SU-DHL-6 (cell line): Measurements from ENCODE around the gene PRRC2C.

ENCODE experiments used
- H2AFZ ChIP-seq: fragments of 200-600 bp; sonication (generic); 2 replicates; pipeline ENCODE4 v1.6.1; 2014; ENCODE audit warnings: low read depth, mild to moderate bottlenecking, moderate library complexity, mixed read lengths, antibody characterized with exemption, low read length; ENCODE audit not compliant: severe bottlenecking
- H3F3A ChIP-seq: fragments of 200-600 bp; shearing (Covaris generic); 2 replicates; pipeline ENCODE4 v1.6.0; 2016; ENCODE audit warnings: antibody characterized with exemption, mild to moderate bottlenecking; ENCODE audit not compliant: insufficient read depth
- H3K27ac ChIP-seq: fragments of 200-600 bp; sonication (generic); 2 replicates; pipeline ENCODE4 v1.5.1; 2016; ENCODE audit warnings: low read depth, mild to moderate bottlenecking, low read length, moderate library complexity, mixed read lengths
- H3K27me3 ChIP-seq: fragments of 200-600 bp; sonication (generic), shearing (Covaris generic); 2 replicates; pipeline ENCODE4 v1.6.0; 2014; ENCODE audit warnings: mild to moderate bottlenecking, low read length
- H3K36me3 ChIP-seq: fragments of 200-600 bp; sonication (generic); 2 replicates; pipeline ENCODE4 v1.6.1; 2014; ENCODE audit warnings: mild to moderate bottlenecking, low read length, mixed read lengths
- H3K4me2 ChIP-seq: fragments of 300-600, 200-600 bp; shearing (Covaris generic), sonication (generic); 2 replicates; pipeline ENCODE4 v1.6.0; 2014; ENCODE audit warnings: low read length, low read depth, mild to moderate bottlenecking; ENCODE audit not compliant: poor library complexity, severe bottlenecking
- H3K4me3 ChIP-seq: fragments of 200-600 bp; sonication (generic); 2 replicates; pipeline ENCODE4 v1.5.1; 2014; ENCODE audit warnings: antibody characterized with exemption, low read length, mild to moderate bottlenecking, mixed read lengths; ENCODE audit not compliant: insufficient read depth, poor library complexity, severe bottlenecking
- H3K79me2 ChIP-seq: fragments of 200-600 bp; sonication (generic); 2 replicates; pipeline ENCODE4 v1.6.1; 2014; ENCODE audit warnings: mild to moderate bottlenecking, low read length, moderate library complexity; ENCODE audit not compliant: insufficient read depth
- H3K9ac ChIP-seq: fragments of 200-600 bp; sonication (generic); 2 replicates; pipeline ENCODE4 v1.7.0; 2014; ENCODE audit warnings: mild to moderate bottlenecking, low read length
- H3K9me2 ChIP-seq: fragments of 200-600 bp; sonication (generic); replicated peaks from 2 replicates; pipeline ENCODE4 v1.6.1; 2014; ENCODE audit warnings: low read length; ENCODE audit not compliant: insufficient read depth
- H3K9me3 ChIP-seq: fragments of 200-600 bp; sonication (generic); 2 replicates; pipeline ENCODE4 v1.6.1; 2014; ENCODE audit warnings: low read length, mixed read lengths; ENCODE audit not compliant: insufficient read depth
- H4K20me1 ChIP-seq: fragments of 200-600 bp; sonication (generic); 2 replicates; pipeline ENCODE4 v1.6.1; 2014; ENCODE audit warnings: low read depth, mild to moderate bottlenecking, antibody characterized with exemption, low read length, moderate library complexity, mixed read lengths
- EZH2phosphoT487 ChIP-seq: fragments of 200-600 bp; sonication (generic), shearing (Covaris generic); conservative IDR thresholded peaks from 2 replicates; pipeline ENCODE4 v1.6.1; 2018; ENCODE audit warnings: mild to moderate bottlenecking, antibody characterized with exemption, low read length, moderate library complexity, mixed read lengths
- TF ChIP-seq, protein P1 (sequence below): fragments of 200-600 bp; sonication (generic); IDR thresholded peaks from one replicate; pipeline ENCODE4 v1.5.1; 2017; ENCODE audit warnings: antibody characterized with exemption, mild to moderate bottlenecking, low read length, moderate library complexity; ENCODE audit not compliant: insufficient read depth, poor library complexity, severe bottlenecking

Gene PRRC2C

DNA sequence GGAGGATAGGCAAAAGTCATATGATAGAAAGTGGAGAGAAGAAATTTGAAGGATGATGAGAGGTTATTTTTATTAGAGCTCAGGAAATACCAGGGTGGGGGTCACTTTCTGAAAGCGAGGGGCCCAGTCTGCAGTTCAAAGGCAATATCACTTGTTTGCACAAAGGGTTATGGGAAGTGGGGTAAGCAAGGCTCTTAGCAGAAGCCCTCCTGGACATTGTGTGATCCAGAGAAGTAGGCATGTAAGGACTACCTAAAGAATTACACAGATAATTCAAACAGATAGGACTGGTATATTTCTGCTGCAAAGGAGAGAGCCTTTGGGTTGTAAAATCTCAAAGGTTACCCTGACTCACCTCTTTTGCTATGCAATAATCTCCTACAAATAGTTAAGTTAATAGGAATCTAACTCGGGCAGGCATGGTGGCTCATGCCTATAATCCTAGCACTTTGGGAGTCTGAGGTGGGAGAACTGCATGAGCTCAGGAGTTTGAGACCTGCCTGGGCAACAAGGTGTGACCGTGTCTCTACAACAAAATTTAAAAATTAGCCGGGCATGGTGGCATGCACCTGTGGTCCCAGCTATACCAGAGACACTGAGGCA is 25.2 kb upstream of the PRRC2C start:
- Histone ChIP-seq H3K9me3 (no peaks in the 10 kb centered on the region), H3K27ac (no peak overlapping the region), H3K9me2 (no peaks in the 10 kb centered on the region), H3K27me3 (no peaks in the 10 kb centered on the region), H3K79me2 (no peaks in the 10 kb centered on the region), H3K4me2 (no peak overlapping the region), H3K36me3 (no peaks in the 10 kb centered on the region), H3K9ac (no peak overlapping the region), H3K4me3 (no peak overlapping the region), H4K20me1 (no peaks in the 10 kb centered on the region), H2AFZ (no peak overlapping the region), H3F3A (no peaks in the 10 kb centered on the region)
- TF ChIP-seq, protein P1, sequence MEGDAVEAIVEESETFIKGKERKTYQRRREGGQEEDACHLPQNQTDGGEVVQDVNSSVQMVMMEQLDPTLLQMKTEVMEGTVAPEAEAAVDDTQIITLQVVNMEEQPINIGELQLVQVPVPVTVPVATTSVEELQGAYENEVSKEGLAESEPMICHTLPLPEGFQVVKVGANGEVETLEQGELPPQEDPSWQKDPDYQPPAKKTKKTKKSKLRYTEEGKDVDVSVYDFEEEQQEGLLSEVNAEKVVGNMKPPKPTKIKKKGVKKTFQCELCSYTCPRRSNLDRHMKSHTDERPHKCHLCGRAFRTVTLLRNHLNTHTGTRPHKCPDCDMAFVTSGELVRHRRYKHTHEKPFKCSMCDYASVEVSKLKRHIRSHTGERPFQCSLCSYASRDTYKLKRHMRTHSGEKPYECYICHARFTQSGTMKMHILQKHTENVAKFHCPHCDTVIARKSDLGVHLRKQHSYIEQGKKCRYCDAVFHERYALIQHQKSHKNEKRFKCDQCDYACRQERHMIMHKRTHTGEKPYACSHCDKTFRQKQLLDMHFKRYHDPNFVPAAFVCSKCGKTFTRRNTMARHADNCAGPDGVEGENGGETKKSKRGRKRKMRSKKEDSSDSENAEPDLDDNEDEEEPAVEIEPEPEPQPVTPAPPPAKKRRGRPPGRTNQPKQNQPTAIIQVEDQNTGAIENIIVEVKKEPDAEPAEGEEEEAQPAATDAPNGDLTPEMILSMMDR = no peak
- no peak for TF ChIP-seq EZH2phosphoT487

DNA sequence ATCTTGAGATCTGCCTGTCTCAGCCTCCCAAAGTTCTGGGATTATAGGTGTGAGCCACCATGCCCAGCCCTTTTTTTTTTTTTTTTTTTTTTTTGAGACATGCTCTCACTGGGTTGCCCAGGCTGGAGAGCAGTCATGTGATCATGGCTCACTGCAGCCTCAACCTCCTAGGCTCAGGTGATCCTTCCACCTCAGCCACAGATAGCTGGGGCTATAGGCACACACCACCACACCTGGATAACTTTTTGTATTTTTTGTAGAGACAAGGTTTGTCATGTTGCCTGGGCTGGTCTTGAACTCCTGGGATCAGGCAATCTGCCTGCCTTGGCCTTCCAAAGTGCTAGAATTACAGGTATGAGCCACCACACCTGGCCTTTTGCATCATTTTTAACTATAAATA is 17.7 kb upstream of the PRRC2C start:
- TF ChIP-seq, protein P1 = no peak
- no peak for TF ChIP-seq EZH2phosphoT487
- H4K20me1 ChIP-seq = no peaks in the 10 kb centered on the region
- no peak overlapping the region for H2AFZ ChIP-seq
- H3K4me3 ChIP-seq = no peak overlapping the region
- H3K4me2 ChIP-seq = no peak overlapping the region
- H3F3A ChIP-seq = no peaks in the 10 kb centered on the region
- H3K79me2 ChIP-seq = no peaks in the 10 kb centered on the region
- H3K9me2 ChIP-seq = no peaks in the 10 kb centered on the region
- no peaks in the 10 kb centered on the region for H3K27me3 ChIP-seq
- H3K9ac ChIP-seq = no peak overlapping the region
- no peaks in the 10 kb centered on the region for H3K9me3 ChIP-seq
- no peak overlapping the region for H3K27ac ChIP-seq
- H3K36me3 ChIP-seq = no peaks in the 10 kb centered on the region

DNA sequence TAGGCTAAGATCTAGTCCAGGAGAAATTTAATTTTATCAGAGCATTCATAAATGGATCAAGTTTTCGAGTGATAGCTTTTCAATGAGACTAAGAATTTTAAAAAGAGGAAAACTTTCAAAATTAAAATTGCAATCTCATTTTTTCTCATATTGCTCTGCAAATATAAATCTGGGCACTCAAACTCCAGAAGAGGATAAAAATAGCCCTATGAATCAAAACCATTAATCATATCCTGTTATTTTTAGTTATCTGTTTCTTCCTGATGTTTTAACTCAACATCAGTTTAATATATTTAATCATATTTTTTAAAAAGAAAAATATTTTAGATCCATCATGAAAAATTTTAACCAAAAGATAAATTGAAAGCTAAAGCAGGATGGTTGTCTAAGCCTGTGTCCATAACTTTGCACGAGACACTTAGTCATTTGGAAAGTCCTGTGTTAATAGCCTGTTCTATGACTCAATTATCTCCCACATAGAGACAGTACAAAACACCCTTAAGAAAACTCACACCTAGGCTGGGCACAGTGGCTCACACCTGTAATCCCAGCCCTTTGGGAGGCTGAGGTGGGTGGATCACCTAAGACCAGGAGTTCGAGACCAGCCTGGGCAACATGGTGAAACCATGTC is 17.1 kb upstream of the PRRC2C start:
- no peaks in the 10 kb centered on the region for H4K20me1 ChIP-seq
- H3K4me3 ChIP-seq = no peak overlapping the region
- H3K9me2 ChIP-seq = no peaks in the 10 kb centered on the region
- H3K36me3 ChIP-seq = no peaks in the 10 kb centered on the region
- H3K9ac ChIP-seq = no peak overlapping the region
- H3K27ac ChIP-seq = no peak overlapping the region
- no peaks in the 10 kb centered on the region for H3K9me3 ChIP-seq
- H3K4me2 ChIP-seq = no peak overlapping the region
- no peak overlapping the region for H2AFZ ChIP-seq
- H3K27me3 ChIP-seq = no peaks in the 10 kb centered on the region
- no peak for TF ChIP-seq EZH2phosphoT487
- TF ChIP-seq, protein P1 = no peak
- H3K79me2 ChIP-seq = no peaks in the 10 kb centered on the region
- H3F3A ChIP-seq = no peaks in the 10 kb centered on the region
